Large intestine (tissue), 3 donors: ENCODE data around the gene SNHG17. TPM values are rescaled to one million over a fixed set of nuclear protein-coding genes. Genes with fewer than 3 reads are reported as not detected.
"Not testable (repeated sequence)": the region's sequence is repeated elsewhere in the genome, so short reads cannot be mapped to it uniquely, and the experiment has no call there.

Experiments used
- DNase-seq, 2 donors: peaks; one replicate each; pipeline versions ENCODE4 v3.0.0 to v3.0.0-alpha.2; 2013
- H3K27ac ChIP-seq: one replicate; pipeline ENCODE4 v1.5.1; 2013; ENCODE audit warnings: low read length
- H3K27me3 ChIP-seq: 2 replicates; pipeline ENCODE4 v1.6.1; 2013; ENCODE audit warnings: low read length; ENCODE audit not compliant: control insufficient read depth, insufficient read depth
- H3K36me3 ChIP-seq: 2 replicates; pipeline ENCODE4 v1.6.1; 2013; ENCODE audit warnings: low read length; ENCODE audit not compliant: control insufficient read depth, insufficient read depth
- H3K4me1 ChIP-seq: one replicate; pipeline ENCODE4 v1.6.1; 2013; ENCODE audit warnings: low read length; ENCODE audit not compliant: control insufficient read depth, insufficient read depth
- H3K4me3 ChIP-seq: one replicate; pipeline ENCODE4 v1.5.1; 2013; ENCODE audit warnings: low read length
- H3K9me3 ChIP-seq: one replicate; pipeline ENCODE4 v1.6.1; 2013; ENCODE audit warnings: mild to moderate bottlenecking, low read depth, low read length, moderate library complexity; ENCODE audit not compliant: control insufficient read depth
- whole genome bisulfite sequencing: methylation state at CpG from one replicate; pipeline ENCODE4 v1.1.5; 2013; ENCODE audit warnings: low lambda C conversion rate; ENCODE audit not compliant: insufficient coverage; 5-methylcytosine and 5-hydroxymethylcytosine counted together
- polyA plus RNA-seq: library from polyadenylated mRNA; unstranded; fragments of 120-200 nt; gene quantifications from one replicate; pipeline ENCODE4 v1.2.1, GENCODE V29; 2013

Gene SNHG17
- polyA plus RNA-seq, 1 donor, result 30.1 TPM

DNA sequence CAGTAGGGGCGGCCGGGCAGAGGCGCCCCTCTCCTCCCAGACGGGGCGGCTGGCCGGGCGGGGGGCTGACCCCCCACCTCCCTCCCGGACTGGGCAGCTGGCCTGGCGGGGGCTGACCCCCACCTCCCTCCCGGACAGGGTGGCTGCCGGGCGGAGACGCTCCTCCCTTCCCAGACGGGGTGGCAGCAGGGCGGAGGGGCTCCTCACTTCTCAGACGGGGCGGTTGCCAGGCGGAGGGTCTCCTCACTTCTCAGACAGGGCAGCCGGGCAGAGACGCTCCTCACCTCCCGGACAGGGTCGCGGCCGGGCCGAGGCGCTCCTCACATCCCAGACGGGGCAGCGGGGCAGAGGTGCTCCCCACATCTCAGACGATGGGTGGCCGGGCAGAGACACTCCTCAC is 26.4 kb upstream of the SNHG17 start:
- DNase-seq, H3K27me3 ChIP-seq, H3K27ac ChIP-seq, H3K36me3 ChIP-seq, H3K4me3 ChIP-seq, H3K4me1 ChIP-seq, H3K9me3 ChIP-seq: not testable (repeated sequence)
- WGBS, result no CpG with 5 or more reads among the region's 30 CpGs

DNA sequence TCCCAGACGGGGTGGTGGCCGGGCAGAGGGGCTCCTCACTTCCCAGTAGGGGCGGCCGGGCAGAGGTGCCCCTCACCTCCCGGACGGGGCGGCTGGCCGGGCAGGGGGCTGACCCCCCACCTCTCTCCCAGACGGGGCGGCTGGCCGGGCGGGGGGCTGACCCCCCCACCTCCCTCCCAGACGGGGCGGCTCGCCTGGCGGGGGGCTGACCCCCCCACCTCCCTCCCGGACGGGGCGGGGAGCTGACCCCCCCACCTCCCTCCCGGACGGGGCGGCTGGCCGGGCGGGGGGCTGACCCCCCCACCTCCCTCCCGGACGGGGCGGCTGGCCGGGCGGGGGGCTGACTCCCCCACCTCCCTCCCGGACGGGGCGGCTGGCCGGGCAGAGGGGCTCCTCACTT is 26.0 kb upstream of the SNHG17 start:
- H3K36me3 ChIP-seq, H3K4me1 ChIP-seq, H3K27ac ChIP-seq, H3K27me3 ChIP-seq, DNase-seq, H3K9me3 ChIP-seq, H3K4me3 ChIP-seq: not testable (repeated sequence)
- no CpG with 5 or more reads among the region's 33 CpGs for WGBS

DNA sequence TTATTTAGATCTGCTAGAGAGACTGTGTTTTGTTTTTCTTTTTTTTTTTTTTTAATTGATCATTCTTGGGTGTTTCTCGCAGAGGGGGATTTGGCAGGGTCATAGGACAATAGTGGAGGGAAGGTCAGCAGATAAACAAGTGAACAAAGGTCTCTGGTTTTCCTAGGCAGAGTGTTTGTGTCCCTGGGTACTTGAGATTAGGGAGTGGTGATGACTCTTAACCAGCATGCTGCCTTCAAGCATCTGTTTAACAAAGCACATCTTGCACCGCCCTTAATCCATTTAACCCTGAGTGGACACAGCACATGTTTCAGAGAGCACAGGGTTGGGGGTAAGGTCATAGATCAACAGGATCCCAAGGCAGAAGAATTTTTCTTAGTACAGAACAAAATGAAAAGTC is 25.5 kb upstream of the SNHG17 start:
- not testable (repeated sequence) for H3K27me3 ChIP-seq, DNase-seq, H3K4me1 ChIP-seq, H3K36me3 ChIP-seq, H3K4me3 ChIP-seq, H3K9me3 ChIP-seq
- WGBS, result no CpG with 5 or more reads among the region's 2 CpGs
- H3K27ac ChIP-seq, result peak overlapping the region; percentile 56

DNA sequence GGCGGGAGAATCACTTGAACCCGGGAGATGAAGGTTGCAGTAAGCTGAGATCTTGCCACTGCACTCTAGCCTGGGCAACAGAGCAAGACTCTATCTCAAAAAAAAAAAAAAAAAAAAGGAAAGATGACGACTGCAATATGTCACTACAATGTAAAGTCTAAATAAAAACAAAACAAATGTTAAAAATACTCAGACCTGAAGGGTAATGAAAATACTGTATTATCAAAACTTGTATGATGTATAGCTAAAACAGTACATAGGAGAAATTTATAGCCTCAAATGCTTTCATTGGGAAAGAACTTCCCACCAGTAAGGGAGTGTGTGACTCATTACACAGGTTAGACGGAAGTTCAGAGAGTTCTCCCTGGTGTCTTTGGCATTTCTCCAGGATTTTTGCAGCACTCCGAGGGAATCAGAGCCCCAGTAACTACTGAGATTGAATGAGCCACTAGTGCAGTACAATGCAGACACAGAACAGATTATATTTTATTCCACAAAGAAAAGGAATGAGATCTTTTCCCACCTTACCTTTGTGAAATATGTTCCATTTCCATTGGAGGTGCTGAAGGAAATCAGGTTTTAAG is 25.0 kb upstream of the SNHG17 start:
- no peaks in the 10 kb centered on the region for H3K9me3 ChIP-seq
- no CpG with 5 or more reads among the region's 5 CpGs for WGBS
- no peak overlapping the region for H3K4me3 ChIP-seq
- no peaks in the 10 kb centered on the region for H3K36me3 ChIP-seq
- H3K27ac ChIP-seq, result peak overlapping the region; percentile 56
- peak; percentile 82 to 90 for DNase-seq
- H3K4me1 ChIP-seq, result no peaks in the 10 kb centered on the region
- H3K27me3 ChIP-seq, result no peaks in the 10 kb centered on the region

DNA sequence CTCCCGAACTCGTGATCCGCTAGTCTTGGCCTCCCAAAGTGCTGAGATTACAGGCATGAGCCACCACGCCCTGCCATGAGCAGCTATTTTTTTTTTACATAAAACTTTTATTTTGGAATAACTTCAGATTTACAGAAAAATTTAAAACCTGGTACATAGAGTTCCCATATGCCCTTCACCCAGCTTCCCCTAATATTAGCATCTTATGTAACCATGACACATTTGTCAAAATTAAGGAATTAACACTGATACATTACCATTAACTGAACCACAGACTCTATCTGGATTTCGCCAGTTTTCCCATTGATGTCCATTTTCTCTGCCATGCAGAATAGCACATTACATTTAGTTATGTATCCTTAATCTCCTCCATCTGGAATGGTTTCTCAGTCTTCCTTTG is 23.2 kb upstream of the SNHG17 start:
- Histone ChIP-seq H3K27me3 (no peaks in the 10 kb centered on the region), H3K4me3 (no peak overlapping the region), H3K27ac (no peak overlapping the region), H3K4me1 (no peaks in the 10 kb centered on the region), H3K9me3 (no peaks in the 10 kb centered on the region), H3K36me3 (no peaks in the 10 kb centered on the region)
- no CpG with 5 or more reads among the region's 5 CpGs for WGBS
- no peak for DNase-seq

DNA sequence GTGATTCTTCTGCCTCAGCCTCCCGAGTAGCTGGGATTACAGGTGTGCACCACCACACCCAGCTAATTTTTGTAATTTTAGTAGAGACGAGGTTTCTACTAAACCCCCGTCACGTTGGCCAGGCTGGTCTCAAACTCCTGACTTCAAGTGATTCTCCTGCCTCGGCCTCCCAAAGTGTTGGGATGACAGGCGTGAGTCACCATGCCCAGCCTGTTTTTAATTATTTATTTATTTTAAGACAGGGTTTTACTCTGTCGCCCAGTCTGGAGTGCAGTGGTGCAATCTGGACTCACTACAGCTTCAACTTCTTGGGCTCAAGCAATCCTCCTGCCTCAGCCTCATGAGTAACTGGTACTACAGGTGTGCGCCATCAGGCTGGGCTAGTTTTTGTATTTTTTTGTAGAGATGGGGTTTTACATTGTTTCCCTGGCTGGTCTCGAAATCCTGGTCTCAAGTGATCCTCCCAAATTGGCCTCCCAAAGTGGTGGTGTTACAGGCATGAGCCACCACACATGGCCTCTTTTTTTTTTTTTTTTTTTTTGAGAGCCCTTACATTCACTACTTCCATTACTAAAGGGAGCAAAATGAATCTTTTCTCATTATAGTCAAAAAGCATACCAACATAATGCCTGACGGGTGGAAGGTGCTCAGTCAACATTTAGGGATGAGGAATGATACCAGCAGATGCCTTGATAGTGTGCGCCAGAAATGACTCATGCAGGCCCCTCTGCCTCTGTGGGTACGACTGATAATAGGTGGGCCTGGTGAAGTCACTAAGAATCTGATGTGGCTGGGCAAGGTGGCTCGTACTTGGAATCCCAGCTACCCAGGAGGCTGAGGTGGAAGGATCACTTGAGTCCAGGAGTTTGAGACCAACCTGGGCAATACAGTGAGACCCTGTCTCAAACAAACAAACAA is 19.7 kb upstream of the SNHG17 start:
- Histone ChIP-seq H3K4me1 (no peaks in the 10 kb centered on the region), H3K27me3 (no peaks in the 10 kb centered on the region), H3K36me3 (peaks cover 13% of the 10 kb centered on the region), H3K27ac (no peak overlapping the region), H3K4me3 (no peak overlapping the region), H3K9me3 (no peaks in the 10 kb centered on the region)
- no peak for DNase-seq
- WGBS, result 80% methylated on average over 1 of the region's 13 CpGs

DNA sequence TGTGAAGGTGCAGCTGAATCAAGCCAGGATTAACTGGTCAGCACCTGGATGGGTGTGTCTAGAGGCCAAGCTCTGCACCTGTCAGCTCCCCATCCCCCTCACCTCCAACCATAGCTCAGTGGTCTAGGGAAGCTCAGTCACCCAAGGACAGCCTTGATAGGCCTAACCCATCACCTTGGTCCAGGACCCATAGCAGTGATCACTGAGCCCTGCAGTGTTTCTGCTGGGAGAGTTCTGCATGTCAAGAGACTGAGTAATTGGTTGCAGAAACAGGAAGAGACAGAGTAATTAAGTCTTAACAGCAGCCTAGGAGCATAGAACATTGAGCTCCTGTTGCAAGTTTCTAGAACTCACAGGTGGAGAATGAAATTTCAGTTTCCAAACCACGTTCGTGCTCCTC is 18.8 kb upstream of the SNHG17 start:
- WGBS, result no CpG with 5 or more reads among the region's 2 CpGs
- Histone ChIP-seq H3K36me3 (peaks cover 21% of the 10 kb centered on the region), H3K27ac (no peak overlapping the region), H3K4me1 (no peaks in the 10 kb centered on the region), H3K27me3 (no peaks in the 10 kb centered on the region), H3K4me3 (no peak overlapping the region), H3K9me3 (no peaks in the 10 kb centered on the region)
- no peak for DNase-seq

DNA sequence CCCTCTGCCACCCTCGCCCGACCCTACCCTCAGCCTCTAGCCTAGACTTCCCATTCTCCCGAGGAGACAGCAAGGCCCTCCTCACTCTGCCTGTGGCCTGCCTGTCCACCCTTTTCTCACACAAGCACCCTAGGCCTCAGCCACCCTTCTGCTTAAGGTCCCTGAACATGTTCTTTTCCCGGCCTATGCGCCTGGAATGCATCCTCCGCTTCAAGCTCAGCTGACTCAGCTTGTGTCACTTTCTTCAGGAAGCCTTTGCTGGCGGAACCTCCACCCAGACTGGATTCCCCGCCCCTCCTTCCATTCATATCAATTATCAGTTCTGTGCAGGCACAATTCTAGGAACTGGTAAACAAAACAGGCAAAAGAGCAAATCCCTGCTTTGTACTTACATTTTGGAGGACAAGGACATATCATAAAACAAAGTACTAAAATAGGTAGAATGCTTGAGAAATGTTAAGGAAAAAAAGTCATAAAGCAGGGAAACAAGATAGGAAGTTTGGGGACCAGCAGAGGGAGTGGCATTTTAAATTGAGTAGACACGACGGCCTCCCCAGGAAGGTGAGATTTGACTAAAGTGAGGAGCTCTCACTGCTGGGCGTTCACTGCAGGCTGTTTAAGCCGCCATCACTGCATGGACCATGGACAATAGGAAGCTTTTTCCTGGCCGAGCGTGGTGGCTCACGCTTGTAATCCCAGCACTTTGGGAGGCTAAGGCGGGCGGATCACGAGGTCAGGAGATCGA is 17.9 kb upstream of the SNHG17 start:
- 100% methylated on average over 1 of the region's 19 CpGs for WGBS
- no peaks in the 10 kb centered on the region for H3K27me3 ChIP-seq
- peaks cover 4% of the 10 kb centered on the region for H3K4me1 ChIP-seq
- no peak overlapping the region for H3K4me3 ChIP-seq
- H3K36me3 ChIP-seq, result peaks cover 23% of the 10 kb centered on the region
- no peak overlapping the region for H3K27ac ChIP-seq
- DNase-seq, result no peak
- H3K9me3 ChIP-seq, result no peaks in the 10 kb centered on the region

DNA sequence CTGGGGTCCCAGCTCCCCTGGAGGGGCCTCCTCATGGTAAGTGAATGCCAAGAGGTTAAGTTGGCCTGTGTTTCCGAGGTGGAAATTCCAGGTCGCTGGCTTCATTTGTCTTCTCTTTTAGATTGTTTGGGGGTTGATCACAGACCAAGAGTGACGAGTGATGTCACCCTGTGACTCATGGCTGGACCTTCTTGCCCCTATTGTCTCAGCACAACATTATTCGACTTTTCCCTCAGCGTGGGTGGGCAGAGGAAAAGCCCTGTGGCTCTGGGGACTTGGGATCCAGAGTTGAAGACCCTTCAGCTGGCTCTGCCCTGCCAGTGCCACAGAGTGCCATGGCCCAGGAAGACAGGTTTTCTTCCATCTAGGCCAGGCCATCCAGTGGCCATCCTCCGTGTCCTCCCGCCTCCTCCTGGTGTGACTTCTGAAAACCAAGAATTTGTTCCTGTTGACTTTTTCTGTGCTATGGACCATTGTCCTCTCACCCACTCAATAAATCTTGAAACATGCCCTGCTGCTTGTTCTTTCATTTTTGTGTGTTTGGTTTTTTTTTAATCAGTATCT is 15.4 kb upstream of the SNHG17 start:
- Histone ChIP-seq H3K4me1 (peaks cover 15% of the 10 kb centered on the region), H3K36me3 (peaks cover 24% of the 10 kb centered on the region), H3K4me3 (no peak overlapping the region), H3K27ac (no peak overlapping the region), H3K9me3 (no peaks in the 10 kb centered on the region), H3K27me3 (no peaks in the 10 kb centered on the region)
- DNase-seq, result no peak
- no CpG with 5 or more reads among the region's 7 CpGs for WGBS

DNA sequence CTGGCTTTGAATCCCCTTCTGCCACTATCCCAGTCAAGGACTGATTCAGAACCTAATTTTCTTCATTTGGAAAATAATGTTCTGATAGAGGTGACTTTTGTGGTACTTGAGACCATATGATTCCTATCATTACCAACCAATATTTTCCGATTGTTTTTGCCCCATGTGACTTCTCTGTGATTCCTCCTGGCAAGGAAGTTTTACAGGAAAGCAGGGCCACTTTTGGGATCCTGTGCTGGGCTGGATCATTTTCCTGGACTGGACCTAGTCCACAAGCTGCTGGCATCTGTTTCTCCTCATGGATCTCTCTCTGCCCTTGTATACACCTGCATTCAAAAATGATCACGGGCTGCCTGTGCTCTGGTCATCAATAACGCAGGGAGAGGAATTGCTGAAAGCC is 13.9 kb upstream of the SNHG17 start:
- Histone ChIP-seq H3K27me3 (no peaks in the 10 kb centered on the region), H3K36me3 (peaks cover 24% of the 10 kb centered on the region), H3K4me1 (peaks cover 15% of the 10 kb centered on the region), H3K27ac (no peak overlapping the region), H3K9me3 (no peaks in the 10 kb centered on the region), H3K4me3 (no peak overlapping the region)
- no peak for DNase-seq
- no CpG with 5 or more reads among the region's 3 CpGs for WGBS
